Fibroblast of the aortic adventitia (primary cell): ENCODE data around the gene ACTBL2. TPM values are rescaled to one million over a fixed set of nuclear protein-coding genes. Genes with fewer than 3 reads are reported as not detected.
"Not testable (repeated sequence)": the region's sequence is repeated elsewhere in the genome, so short reads cannot be mapped to it uniquely, and the experiment has no call there.

Source experiments
- DNase-seq: peaks from one replicate; pipeline ENCODE4 v3.0.0-alpha.2; 2010; ENCODE audit warnings: low read depth
- H3K4me3 ChIP-seq: 2 replicates; pipeline ENCODE4 v1.5.1; 2011; ENCODE audit warnings: low read depth, mild to moderate bottlenecking, control low read depth, low read length, moderate library complexity
- total RNA-seq: library from RNA; depleted of rRNA; stranded (reverse); fragments of >200 nt; gene quantifications from 2 replicates; pipeline ENCODE4 v1.2.3, GENCODE V29; 2012; ENCODE audit warnings: low replicate concordance
- TF ChIP-seq, protein P1 (sequence below): IDR thresholded peaks from 2 replicates; pipeline ENCODE4 v1.5.1; 2011; ENCODE audit warnings: mild to moderate bottlenecking, low read length, control low read depth, inconsistent platforms; ENCODE audit not compliant: insufficient read depth

ACTBL2 gene
- not detected in 2 replicates for total RNA-seq

DNA sequence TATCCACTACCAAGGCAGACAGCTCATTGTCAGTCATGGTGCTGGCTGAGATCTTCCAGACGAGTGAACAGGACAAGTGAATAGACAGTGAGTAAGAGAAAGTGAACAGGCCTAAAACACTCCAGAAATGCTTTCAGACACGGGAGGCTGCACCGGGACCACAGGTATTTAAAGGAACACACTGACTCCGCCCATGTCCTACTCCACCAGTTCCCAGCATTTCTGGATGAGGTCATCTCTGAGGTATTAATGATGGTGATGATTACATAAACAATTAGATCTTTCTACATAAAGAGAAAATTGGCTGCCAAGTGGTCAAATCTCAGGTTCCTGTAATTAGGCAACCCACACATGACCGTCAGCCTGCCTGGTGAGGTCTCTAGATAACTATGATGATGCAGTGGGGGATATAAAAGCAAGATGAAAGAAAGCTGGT is at the start of gene ACTBL2:
Gene ACTBL2, minus strand, starts transcription at position 141 of the 436 bp plus-strand sequence. Its CDS starts 104 bp downstream, at position 37.
- DNase-seq = peak; percentile 62
- TF ChIP-seq, protein P1, sequence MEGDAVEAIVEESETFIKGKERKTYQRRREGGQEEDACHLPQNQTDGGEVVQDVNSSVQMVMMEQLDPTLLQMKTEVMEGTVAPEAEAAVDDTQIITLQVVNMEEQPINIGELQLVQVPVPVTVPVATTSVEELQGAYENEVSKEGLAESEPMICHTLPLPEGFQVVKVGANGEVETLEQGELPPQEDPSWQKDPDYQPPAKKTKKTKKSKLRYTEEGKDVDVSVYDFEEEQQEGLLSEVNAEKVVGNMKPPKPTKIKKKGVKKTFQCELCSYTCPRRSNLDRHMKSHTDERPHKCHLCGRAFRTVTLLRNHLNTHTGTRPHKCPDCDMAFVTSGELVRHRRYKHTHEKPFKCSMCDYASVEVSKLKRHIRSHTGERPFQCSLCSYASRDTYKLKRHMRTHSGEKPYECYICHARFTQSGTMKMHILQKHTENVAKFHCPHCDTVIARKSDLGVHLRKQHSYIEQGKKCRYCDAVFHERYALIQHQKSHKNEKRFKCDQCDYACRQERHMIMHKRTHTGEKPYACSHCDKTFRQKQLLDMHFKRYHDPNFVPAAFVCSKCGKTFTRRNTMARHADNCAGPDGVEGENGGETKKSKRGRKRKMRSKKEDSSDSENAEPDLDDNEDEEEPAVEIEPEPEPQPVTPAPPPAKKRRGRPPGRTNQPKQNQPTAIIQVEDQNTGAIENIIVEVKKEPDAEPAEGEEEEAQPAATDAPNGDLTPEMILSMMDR = no peak
- H3K4me3 ChIP-seq = no peak within 1 kb of the TSS

DNA sequence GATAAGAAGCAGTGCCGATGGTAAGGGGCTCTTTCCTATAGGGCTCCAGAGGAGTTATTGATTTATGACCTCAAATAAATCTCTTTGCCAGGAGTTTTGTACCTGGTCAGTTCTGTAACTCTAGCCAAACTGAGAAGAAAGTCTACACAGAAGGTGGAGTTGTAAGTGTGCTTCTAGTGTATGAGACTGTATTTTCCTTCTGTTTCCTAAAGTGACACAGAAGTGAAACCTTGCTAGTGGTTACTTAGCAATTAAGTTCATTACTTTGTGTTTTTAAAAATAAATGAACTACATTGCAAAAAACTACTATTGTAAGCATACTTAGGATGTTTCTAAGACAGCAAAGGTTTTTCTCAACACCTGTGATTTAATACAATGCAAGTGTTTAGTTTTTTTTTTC is 48.7 kb upstream of the ACTBL2 start:
- TF ChIP-seq, protein P1 = no peak
- no peak for DNase-seq
- no peak overlapping the region for H3K4me3 ChIP-seq

DNA sequence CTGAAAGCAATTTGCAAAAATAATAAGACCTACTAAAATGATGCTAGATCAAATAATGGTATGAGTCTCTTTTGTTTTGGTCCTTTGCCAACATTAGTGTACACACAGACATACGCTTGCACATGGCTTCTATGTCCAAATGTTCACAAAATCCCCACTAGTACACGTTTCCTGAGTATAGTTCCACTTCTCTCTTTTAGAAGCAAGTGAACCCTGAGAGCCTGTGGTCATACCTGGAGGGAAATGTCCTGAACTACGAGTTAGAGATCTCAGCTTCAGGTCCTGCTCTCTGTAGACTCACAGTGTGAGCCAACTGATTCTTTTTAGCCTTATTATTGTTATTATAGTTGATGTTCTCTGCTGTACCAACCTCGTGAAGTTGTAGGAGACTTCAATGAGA is 47.3 kb upstream of the ACTBL2 start:
- no peak overlapping the region for H3K4me3 ChIP-seq
- no peak for DNase-seq
- TF ChIP-seq, protein P1 = no peak

DNA sequence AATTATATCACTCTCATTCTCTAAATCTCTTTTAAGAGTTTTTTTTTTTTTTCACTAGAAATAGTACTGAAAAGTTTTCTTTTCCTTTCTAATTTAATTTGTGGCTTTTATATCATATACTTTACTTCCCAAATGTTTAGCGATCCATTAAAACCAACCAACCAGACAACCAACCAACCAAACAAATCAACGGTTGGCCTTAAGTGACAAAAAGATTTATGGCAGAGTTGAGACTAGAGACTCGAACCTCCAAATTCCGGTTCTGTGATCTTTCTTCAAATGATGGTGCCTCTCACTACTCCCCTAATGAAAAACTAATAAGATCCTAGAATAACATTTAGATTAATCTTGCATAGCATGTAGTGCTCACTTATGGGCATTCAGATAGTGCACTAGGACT is 45.3 kb upstream of the ACTBL2 start:
- TF ChIP-seq, protein P1 = no peak
- no peak for DNase-seq
- H3K4me3 ChIP-seq = no peak overlapping the region

DNA sequence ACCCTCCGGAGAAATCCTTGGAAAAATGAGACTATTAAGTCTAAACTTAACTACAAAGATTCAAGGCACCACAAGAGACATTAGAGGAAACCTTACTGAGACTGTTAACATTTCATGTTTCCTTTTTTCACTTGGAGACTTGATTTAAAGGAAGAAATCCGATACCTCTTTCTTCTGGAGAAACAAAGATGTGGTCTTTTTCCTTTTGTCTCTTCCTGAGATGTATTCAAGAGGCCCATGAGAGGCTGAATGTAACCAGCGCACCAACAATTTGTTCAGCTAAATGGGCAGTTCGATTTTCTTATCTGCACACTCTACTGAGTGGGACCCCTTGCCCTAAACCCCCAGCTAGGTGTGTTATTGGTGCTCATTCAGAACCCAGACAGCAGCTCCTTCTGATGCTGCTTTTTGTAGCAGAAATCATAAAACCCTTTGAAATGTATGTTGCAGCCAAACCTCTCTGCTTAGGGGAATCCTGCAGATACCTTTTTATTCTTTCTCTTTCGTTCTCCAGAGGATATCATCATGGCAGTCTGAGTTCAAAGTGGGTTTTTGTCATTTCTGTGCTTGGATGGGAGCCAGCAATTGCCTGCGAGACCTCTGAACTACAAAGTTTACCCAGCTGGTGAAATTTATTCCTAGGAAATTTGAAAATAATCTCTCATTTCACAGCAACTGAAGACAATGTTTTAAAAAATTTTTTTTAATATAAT is 41.9 kb upstream of the ACTBL2 start:
- no peak overlapping the region for H3K4me3 ChIP-seq
- TF ChIP-seq, protein P1 = no peak
- no peak for DNase-seq

DNA sequence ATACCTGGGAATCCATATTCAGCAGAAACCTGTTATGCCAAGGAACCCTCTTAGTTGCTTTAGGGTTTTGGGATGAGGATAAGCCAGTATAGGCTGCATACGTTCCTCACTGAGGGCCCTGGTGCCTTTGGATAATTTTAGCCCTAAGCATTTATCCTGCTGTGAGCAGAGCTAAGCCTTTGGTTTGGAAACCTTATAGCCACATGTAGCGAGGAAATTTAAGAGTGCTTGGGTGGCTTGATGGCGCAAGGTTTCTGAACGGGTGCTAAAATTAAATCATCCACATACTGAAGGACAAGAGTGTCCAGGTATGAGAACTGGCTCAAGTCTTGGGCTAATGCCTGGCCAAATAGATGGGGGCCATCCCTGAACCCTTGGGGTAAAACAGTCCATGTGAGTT is 39.9 kb upstream of the ACTBL2 start:
- DNase-seq, H3K4me3 ChIP-seq: not testable (repeated sequence)

DNA sequence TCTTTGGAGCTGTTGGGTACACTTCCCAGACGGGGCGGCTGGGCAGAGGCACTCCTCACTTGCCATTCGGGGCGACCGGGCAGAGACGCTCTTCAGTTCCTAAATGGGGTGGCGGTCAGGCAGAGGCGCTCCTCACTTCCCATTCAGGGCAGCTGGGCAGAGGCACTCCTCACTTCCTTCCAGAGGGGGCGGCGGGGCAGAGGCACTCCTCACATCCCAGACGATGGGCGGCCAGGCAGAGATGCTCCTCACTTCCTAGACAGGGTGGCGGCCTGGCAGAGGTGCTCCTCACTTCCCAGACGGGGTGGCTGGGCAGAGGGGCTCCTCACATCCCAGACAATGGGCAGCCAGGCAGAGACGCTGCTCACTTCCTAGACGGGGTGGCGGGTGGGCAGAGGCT is 35.8 kb upstream of the ACTBL2 start:
- not testable (repeated sequence) for DNase-seq, H3K4me3 ChIP-seq

DNA sequence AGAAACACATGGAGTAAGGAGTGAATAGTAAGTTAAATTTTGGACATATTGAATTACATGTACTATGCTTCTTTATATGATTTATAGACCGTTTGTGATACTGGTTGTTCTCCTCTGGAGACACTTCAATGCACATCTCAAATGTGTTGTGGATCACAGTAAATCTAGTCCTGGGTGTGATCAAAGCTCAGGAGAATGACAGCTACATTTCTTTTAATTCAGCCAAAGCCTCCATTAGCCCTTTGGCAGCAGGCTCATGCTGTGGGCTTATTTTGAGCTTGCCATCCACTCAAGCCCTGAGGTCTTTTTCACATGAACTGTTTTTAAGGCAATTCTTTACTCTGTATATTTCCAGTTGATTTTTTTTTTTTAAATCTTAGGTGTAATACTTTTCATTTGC is 34.6 kb upstream of the ACTBL2 start:
- DNase-seq = no peak
- H3K4me3 ChIP-seq = no peak overlapping the region
- TF ChIP-seq, protein P1 = no peak
